KG1 (cell line): ENCODE measurements around the gene RAD1.
A peak's percentile ranks its signal among the peaks of the same experiment; 100 is the strongest.

Source experiments
- DNase-seq: peaks from one replicate; lab custom pipeline; 2025; lab: John Stamatoyannopoulos, UW

The RAD1 gene

GRCh38 chr5:34916518-34916917, 1.2 kb upstream of the RAD1 start:
- DNase-seq = no peak

GRCh38 chr5:34915856-34916192, 520 bp upstream of the RAD1 start:
- no peak for DNase-seq

- DNase-seq = no peak
Observed at GRCh38 chr5:34914671-34915138, 599 bp downstream of the RAD1 start.

GRCh38 chr5:34913072-34913471, 2.2 kb downstream of the RAD1 start:
- DNase-seq = no peak

- DNase-seq = no peak
Observed at GRCh38 chr5:34905564-34905963, 9.7 kb downstream of the RAD1 start.

- DNase-seq = no peak
Observed at GRCh38 chr5:34903260-34903659, 12.0 kb downstream of the RAD1 start.

- DNase-seq = no peak
Observed at GRCh38 chr5:34900652-34901051, 14.7 kb downstream of the RAD1 start.

- DNase-seq = no peak
Observed at GRCh38 chr5:34899066-34899465, 16.2 kb downstream of the RAD1 start.

- DNase-seq = peak; percentile 43
Observed at GRCh38 chr5:34898258-34898895, 16.9 kb downstream of the RAD1 start.

- DNase-seq = no peak
Observed at GRCh38 chr5:34897646-34898045, 17.7 kb downstream of the RAD1 start.

GRCh38 chr5:34895641-34896419, 19.5 kb downstream of the RAD1 start:
- DNase-seq = no peak

GRCh38 chr5:34894716-34895115, 20.6 kb downstream of the RAD1 start:
- no peak for DNase-seq

GRCh38 chr5:34892414-34892813, 22.9 kb downstream of the RAD1 start:
- no peak for DNase-seq

GRCh38 chr5:34891981-34892380, 23.3 kb downstream of the RAD1 start:
- no peak for DNase-seq

- DNase-seq = no peak
Observed at GRCh38 chr5:34889394-34889793, 25.9 kb downstream of the RAD1 start.

GRCh38 chr5:34886392-34887119, 28.7 kb downstream of the RAD1 start:
- no peak for DNase-seq

GRCh38 chr5:34881246-34881645, 34.1 kb downstream of the RAD1 start:
- DNase-seq = no peak

GRCh38 chr5:34876275-34876674, 39.0 kb downstream of the RAD1 start:
- no peak for DNase-seq

GRCh38 chr5:34870382-34870781, 44.9 kb downstream of the RAD1 start:
- DNase-seq = no peak

GRCh38 chr5:34869256-34869655, 46.0 kb downstream of the RAD1 start:
- DNase-seq = no peak

- DNase-seq = no peak
Observed at GRCh38 chr5:34868791-34869190, 46.5 kb downstream of the RAD1 start.

GRCh38 chr5:34867660-34868059, 47.6 kb downstream of the RAD1 start:
- DNase-seq = no peak

GRCh38 chr5:34866989-34867471, 48.3 kb downstream of the RAD1 start:
- DNase-seq = no peak
